Epithelial cell of prostate (primary cell): ENCODE results near the gene DKKL1.

Experiments
- DNase-seq: peaks from one replicate; pipeline ENCODE4 v3.0.0-alpha.2; 2011; ENCODE audit warnings: low read depth, low spot score
- H3K27ac ChIP-seq: fragments of 450-650 bp; 2 replicates; pipeline ENCODE4 v1.5.1; 2017; ENCODE audit warnings: mild to moderate bottlenecking

The DKKL1 gene

GRCh38 chr19:49418511-49418910 is 54.8 kb downstream of the DKKL1 start:
- no peak for DNase-seq
- no peak overlapping the region for H3K27ac ChIP-seq

- no peak overlapping the region for H3K27ac ChIP-seq
- no peak for DNase-seq
These were observed 55.5 kb downstream of the DKKL1 start for GRCh38 chr19:49419173-49419572.

DNA sequence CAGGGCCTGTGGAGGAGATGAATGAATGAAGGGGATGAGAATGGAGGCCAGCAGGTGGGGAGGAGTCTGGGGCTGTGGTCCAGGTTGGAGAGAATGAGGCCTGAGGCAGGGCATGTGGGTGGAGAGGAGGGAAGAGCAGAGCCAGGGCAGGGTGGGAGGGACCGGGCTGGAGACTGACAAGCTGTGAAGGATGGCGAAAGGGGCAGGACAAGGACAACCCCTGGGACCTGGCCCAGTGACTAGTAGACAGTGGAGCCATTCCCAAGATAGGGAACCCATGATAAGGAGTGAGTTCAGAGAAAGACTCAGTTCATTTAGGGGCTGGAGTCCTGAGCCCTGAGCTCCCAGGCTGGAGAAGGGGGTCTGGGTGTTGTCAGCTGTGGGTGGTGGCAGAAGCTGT is 56.5 kb downstream of the DKKL1 start:
- no peak for DNase-seq
- no peak overlapping the region for H3K27ac ChIP-seq

GRCh38 chr19:49421039-49421877 is 57.6 kb downstream of the DKKL1 start:
- DNase-seq: no peak
- no peak overlapping the region for H3K27ac ChIP-seq

DNA sequence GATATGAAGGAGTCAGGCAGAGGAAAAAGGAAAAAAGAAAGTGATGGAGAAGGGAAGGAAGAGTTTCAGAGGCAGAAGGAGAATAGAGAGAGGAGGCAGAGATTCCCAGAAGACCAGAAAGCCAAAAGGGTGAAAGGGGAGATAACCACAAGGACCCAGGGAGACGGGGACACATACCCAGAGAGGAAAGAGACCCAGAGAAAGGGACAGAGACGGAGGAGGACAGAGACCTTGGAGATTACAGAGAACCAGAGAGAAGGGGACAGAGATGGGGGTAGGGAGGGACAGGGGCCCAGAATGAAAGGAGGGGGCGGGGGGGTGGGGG is 58.2 kb downstream of the DKKL1 start:
- no peak for DNase-seq

DNA sequence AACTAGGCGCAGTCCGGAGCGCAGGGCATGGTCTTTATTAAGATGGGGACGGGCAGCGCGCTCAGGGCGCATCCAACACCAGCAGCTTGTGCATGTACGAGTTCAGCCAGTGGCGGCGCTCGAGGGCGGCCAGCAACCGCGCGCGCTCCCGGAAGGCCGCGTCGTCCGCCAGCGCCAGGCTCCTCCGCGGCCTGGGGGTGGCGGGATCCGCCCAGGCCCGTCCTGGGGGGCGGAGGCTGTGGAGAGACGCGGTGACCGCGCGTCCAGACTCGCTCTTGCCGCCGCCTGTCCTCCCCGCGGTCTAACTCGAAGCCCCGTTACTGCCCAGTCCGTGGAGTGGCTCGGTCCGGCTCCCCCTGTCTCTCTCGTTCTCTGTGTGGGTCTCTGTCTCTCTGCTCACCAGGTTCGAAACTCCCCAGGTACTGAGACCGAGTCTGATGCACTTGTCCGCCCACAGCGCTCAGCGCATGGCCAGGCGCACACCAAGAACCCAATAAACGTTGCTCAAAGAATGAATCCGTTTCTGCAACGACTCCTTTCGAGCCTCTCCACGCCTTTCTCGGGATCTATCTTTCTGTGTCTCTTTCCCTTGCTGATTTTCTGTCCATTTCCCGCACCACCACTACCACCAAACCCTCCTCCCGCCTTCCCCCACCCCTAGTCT is 58.9 kb downstream of the DKKL1 start:
- DNase-seq: no peak
- no peak overlapping the region for H3K27ac ChIP-seq

More for the DNA sequence above, 58.2 kb downstream of the DKKL1 start:
- H3K27ac ChIP-seq: no peak overlapping the region

DNA sequence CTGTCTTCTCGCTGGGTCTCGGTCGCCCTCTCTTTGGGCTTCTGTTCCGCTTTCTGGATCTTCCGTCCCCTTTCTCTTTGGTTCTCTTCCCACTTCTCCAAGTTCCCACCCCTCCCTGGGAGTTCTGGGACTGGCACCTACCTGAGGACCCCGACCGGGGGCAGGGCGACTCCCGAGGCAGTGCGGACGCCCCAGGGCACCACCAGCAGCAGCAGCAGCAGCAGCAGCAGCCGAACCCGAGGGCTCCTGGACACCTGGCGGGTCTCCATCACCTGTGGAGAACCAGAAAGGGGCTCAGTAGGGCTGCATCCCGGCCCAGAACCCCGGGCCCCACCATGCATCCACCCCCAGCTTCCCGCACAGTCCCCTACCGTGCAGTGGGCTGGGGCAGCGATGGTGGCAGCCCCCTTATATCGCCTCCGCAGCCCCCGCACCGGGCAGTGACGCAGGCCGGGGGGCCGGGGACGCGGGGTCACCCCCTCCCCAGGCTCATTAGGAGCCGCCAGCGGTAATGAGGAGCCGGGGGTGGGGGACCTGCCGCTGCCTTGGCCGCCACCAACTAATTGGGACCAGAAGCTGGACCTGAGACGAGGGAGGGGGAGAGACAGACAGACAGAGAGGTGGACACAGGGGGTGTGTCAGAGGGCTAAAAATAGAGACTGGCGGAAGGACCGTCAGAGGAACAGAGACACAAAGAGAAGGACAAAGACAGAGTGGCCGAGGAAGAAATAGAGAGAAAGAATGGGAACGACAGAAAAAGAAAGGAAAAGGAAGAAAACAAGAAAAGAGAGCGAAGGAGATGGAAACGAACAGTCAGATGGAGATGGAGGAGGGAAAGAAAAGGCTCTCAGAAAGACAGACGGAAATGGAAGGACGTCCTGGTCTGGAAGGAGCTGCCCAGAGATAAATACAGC is 59.7 kb downstream of the DKKL1 start, which contains the start of gene PTH2:
TSS of gene PTH2 (minus strand) at position 371 of the 914 bp plus-strand sequence. CDS start at position 269, 102 bp downstream.
- no peak within 1 kb of the TSS for H3K27ac ChIP-seq
- DNase-seq: no peak

GRCh38 chr19:49423985-49424303 is 60.3 kb downstream of the DKKL1 start:
- no peak for DNase-seq
- no peak overlapping the region for H3K27ac ChIP-seq
